ENCODE data around the gene APLP2. TPM values are rescaled to one million over a fixed set of nuclear protein-coding genes. Genes with fewer than 3 reads are reported as not detected.

The APLP2 gene
- total and polyA plus RNA-seq, 2 donors (not counting 1 experiment from before 2014, with no cell fraction given), result 409 to 508 TPM

DNA sequence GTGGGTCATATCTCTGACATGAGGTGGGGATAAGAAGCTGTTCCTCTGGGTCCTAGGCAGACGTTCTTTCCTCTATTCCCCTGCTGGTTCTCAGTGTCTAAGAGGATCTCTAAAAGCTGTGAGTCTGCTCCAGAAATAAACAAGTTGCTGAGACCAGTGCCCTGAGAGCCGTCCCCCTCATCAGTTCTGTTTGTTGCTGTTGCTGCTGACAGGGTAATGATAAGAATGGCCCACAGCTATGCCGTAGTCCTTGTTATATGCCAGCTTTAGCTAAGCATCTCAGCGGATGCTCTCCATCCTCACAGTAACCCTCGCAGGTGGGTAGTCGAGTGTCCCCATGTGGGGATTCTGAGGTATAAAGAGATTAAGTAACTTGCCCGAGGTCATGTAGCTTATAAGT, 66.4 kb downstream of the APLP2 start:
- H3K27ac ChIP-seq (ENCODE audit: insufficient read depth, low read length), result no peak overlapping the region
- no peaks in the 10 kb centered on the region for H3K79me2 ChIP-seq (ENCODE audit: control insufficient read depth, insufficient read depth, low read length)
- H3K4me1 ChIP-seq (ENCODE audit: control insufficient read depth, extremely low read depth, insufficient read depth, low read length), result no peaks in the 10 kb centered on the region
- no peak overlapping the region for H3K4me3 ChIP-seq (replicated peaks in 1 of 4; ENCODE audit: control extremely low read depth in 1 of 4, insufficient read depth in 1 of 4, low read depth in 3 of 4, low read length in 4 of 4)
- no peak overlapping the region for H3K9ac ChIP-seq (ENCODE audit: insufficient read depth, low read length)
- H3K27me3 ChIP-seq (ENCODE audit: control insufficient read depth, insufficient read depth, low read length), result no peaks in the 10 kb centered on the region
- no peaks in the 10 kb centered on the region for H4K20me1 ChIP-seq (ENCODE audit: control insufficient read depth, extremely low read depth, insufficient read depth, low read length)
- H3K36me3 ChIP-seq (ENCODE audit: control insufficient read depth, insufficient read depth, low read length), result peaks cover 6% of the 10 kb centered on the region
- no peaks in the 10 kb centered on the region for H3K9me3 ChIP-seq (ENCODE audit: control insufficient read depth, insufficient read depth, low read depth, low read length)
- no peak overlapping the region for H2AFZ ChIP-seq (ENCODE audit: low read length)
- DNase-seq (ENCODE audit: low read depth in 2 of 2), result no peak
- TF ChIP-seq, protein P1, sequence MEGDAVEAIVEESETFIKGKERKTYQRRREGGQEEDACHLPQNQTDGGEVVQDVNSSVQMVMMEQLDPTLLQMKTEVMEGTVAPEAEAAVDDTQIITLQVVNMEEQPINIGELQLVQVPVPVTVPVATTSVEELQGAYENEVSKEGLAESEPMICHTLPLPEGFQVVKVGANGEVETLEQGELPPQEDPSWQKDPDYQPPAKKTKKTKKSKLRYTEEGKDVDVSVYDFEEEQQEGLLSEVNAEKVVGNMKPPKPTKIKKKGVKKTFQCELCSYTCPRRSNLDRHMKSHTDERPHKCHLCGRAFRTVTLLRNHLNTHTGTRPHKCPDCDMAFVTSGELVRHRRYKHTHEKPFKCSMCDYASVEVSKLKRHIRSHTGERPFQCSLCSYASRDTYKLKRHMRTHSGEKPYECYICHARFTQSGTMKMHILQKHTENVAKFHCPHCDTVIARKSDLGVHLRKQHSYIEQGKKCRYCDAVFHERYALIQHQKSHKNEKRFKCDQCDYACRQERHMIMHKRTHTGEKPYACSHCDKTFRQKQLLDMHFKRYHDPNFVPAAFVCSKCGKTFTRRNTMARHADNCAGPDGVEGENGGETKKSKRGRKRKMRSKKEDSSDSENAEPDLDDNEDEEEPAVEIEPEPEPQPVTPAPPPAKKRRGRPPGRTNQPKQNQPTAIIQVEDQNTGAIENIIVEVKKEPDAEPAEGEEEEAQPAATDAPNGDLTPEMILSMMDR (conservative IDR thresholded peaks at IDR 0.05 in 1 of 2, IDR thresholded peaks at IDR 0.05 in 1 of 2; ENCODE audit: low read depth in 1 of 2, low read length in 2 of 2), result no peak
- no peak for TF ChIP-seq EZH2 (IDR thresholded peaks at IDR 0.05; ENCODE audit: low read length, missing control alignments)
- H3K4me2 ChIP-seq (ENCODE audit: extremely low read depth, insufficient read depth, low read length), result no peak overlapping the region

- TF ChIP-seq, protein P1 (conservative IDR thresholded peaks at IDR 0.05 in 1 of 2, IDR thresholded peaks at IDR 0.05 in 1 of 2; ENCODE audit: low read depth in 1 of 2, low read length in 2 of 2), result no peak
- TF ChIP-seq EZH2 (IDR thresholded peaks at IDR 0.05; ENCODE audit: low read length, missing control alignments), result no peak
- H3K36me3 ChIP-seq (ENCODE audit: control insufficient read depth, insufficient read depth, low read length), result peaks cover 10% of the 10 kb centered on the region
Measured at GRCh38 chr11:130137999-130138398, 68.3 kb downstream of the APLP2 start.

GRCh38 chr11:130139401-130139800, 69.7 kb downstream of the APLP2 start:
- Histone ChIP-seq H3K9ac (ENCODE audit: insufficient read depth, low read length) (no peak overlapping the region), H3K4me2 (ENCODE audit: extremely low read depth, insufficient read depth, low read length) (no peak overlapping the region), H3K36me3 (ENCODE audit: control insufficient read depth, insufficient read depth, low read length) (peaks cover 15% of the 10 kb centered on the region), H3K27me3 (ENCODE audit: control insufficient read depth, insufficient read depth, low read length) (no peaks in the 10 kb centered on the region), H3K4me1 (ENCODE audit: control insufficient read depth, extremely low read depth, insufficient read depth, low read length) (no peaks in the 10 kb centered on the region), H3K27ac (ENCODE audit: insufficient read depth, low read length) (no peak overlapping the region), H3K79me2 (ENCODE audit: control insufficient read depth, insufficient read depth, low read length) (no peaks in the 10 kb centered on the region), H2AFZ (ENCODE audit: low read length) (no peak overlapping the region), H3K9me3 (ENCODE audit: control insufficient read depth, insufficient read depth, low read depth, low read length) (no peaks in the 10 kb centered on the region), H3K4me3 (replicated peaks in 1 of 4; ENCODE audit: control extremely low read depth in 1 of 4, insufficient read depth in 1 of 4, low read depth in 3 of 4, low read length in 4 of 4) (no peak overlapping the region), H4K20me1 (ENCODE audit: control insufficient read depth, extremely low read depth, insufficient read depth, low read length) (no peaks in the 10 kb centered on the region)
- no peak for DNase-seq (ENCODE audit: low read depth in 2 of 2)
- TF ChIP-seq, protein P1 (conservative IDR thresholded peaks at IDR 0.05 in 1 of 2, IDR thresholded peaks at IDR 0.05 in 1 of 2; ENCODE audit: low read depth in 1 of 2, low read length in 2 of 2), result no peak
- no peak for TF ChIP-seq EZH2 (IDR thresholded peaks at IDR 0.05; ENCODE audit: low read length, missing control alignments)

More at GRCh38 chr11:130137999-130138398, 68.3 kb downstream of the APLP2 start:
- Histone ChIP-seq H3K4me3 (replicated peaks in 1 of 4; ENCODE audit: control extremely low read depth in 1 of 4, insufficient read depth in 1 of 4, low read depth in 3 of 4, low read length in 4 of 4) (no peak overlapping the region), H3K4me1 (ENCODE audit: control insufficient read depth, extremely low read depth, insufficient read depth, low read length) (no peaks in the 10 kb centered on the region), H3K79me2 (ENCODE audit: control insufficient read depth, insufficient read depth, low read length) (no peaks in the 10 kb centered on the region), H3K27me3 (ENCODE audit: control insufficient read depth, insufficient read depth, low read length) (no peaks in the 10 kb centered on the region), H3K27ac (ENCODE audit: insufficient read depth, low read length) (no peak overlapping the region), H3K4me2 (ENCODE audit: extremely low read depth, insufficient read depth, low read length) (no peak overlapping the region), H3K9ac (ENCODE audit: insufficient read depth, low read length) (no peak overlapping the region), H4K20me1 (ENCODE audit: control insufficient read depth, extremely low read depth, insufficient read depth, low read length) (no peaks in the 10 kb centered on the region), H2AFZ (ENCODE audit: low read length) (no peak overlapping the region), H3K9me3 (ENCODE audit: control insufficient read depth, insufficient read depth, low read depth, low read length) (no peaks in the 10 kb centered on the region)
- no peak for DNase-seq (ENCODE audit: low read depth in 2 of 2)
